ENCODE data around the gene TMEM248. TPM values are rescaled to one million over a fixed set of nuclear protein-coding genes. Genes with fewer than 3 reads are reported as not detected.

TMEM248 gene
- total and polyA plus RNA-seq, 12 donors: 16.6 to 161 (median 108) TPM

DNA sequence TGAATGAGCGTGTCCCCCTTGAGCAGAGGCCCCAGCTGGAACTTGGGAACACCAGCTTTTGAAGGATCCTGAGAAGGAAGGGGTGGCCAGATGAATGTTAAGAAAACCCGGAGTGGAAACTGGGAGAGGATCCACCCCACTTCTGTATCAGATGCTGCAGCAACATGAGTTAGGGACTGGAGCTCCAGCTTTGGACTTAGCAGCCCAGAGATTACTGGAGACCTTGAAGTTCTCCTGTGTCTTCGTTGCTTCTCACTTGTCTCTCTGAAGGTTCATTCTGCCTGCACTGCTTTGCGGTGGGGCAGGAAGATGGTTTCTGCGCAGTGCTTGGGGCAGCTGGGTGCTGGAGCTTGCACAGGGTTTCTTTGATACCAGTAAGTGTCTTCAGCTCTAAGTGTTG lies 9.3 kb downstream of the TMEM248 start:
- no peaks in the 10 kb centered on the region for H3K9me3 ChIP-seq (replicated peaks in 1 of 3)
- H3K36me3 ChIP-seq (replicated peaks in 1 of 2): no peaks in the 10 kb centered on the region
- WGBS, 4 donors: 68 to 74% (median 72%) methylated on average over 3 to 5 of the region's 5 CpGs
- H3K27me3 ChIP-seq: no peaks in the 10 kb centered on the region
- DNase-seq: peak in 1 of 7 donors; percentile 20
- intact Hi-C loops (cut with DNase I): no loop called here
- TF ChIP-seq, protein P1, sequence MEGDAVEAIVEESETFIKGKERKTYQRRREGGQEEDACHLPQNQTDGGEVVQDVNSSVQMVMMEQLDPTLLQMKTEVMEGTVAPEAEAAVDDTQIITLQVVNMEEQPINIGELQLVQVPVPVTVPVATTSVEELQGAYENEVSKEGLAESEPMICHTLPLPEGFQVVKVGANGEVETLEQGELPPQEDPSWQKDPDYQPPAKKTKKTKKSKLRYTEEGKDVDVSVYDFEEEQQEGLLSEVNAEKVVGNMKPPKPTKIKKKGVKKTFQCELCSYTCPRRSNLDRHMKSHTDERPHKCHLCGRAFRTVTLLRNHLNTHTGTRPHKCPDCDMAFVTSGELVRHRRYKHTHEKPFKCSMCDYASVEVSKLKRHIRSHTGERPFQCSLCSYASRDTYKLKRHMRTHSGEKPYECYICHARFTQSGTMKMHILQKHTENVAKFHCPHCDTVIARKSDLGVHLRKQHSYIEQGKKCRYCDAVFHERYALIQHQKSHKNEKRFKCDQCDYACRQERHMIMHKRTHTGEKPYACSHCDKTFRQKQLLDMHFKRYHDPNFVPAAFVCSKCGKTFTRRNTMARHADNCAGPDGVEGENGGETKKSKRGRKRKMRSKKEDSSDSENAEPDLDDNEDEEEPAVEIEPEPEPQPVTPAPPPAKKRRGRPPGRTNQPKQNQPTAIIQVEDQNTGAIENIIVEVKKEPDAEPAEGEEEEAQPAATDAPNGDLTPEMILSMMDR (IDR thresholded peaks at IDR 0.05): no peak
- TF ChIP-seq POLR2A (IDR thresholded peaks at IDR 0.05): no peak
- H3K4me1 ChIP-seq (replicated peaks in 1 of 2): peaks cover 25 to 54% of the 10 kb centered on the region in 2 donors
- H3K27ac ChIP-seq: no peak overlapping the region
- H3K4me3 ChIP-seq: no peak overlapping the region

DNA sequence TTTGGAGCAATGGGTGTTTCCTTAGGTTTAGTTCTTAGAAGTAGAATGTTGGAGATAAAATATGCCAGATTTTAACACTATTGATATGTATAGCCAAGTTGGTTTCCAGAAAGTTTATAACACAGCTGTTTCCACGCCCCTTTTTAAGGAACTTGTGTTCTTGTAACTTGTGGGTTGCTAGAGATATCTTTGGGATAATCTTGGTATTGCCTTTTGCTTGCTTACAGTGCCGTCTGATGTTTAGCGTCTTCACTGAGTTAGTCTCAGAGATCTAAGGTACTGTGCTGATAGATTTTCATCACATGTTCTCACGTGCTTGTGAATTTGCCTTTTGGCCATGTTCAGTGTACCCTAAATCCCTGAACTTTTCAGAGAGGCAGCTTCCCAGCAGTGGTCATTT lies 12.4 kb downstream of the TMEM248 start:
- Histone ChIP-seq H3K4me1 (replicated peaks in 1 of 2) (peaks cover 9 to 28% of the 10 kb centered on the region in 2 donors), H3K9me3 (replicated peaks in 1 of 3) (no peaks in the 10 kb centered on the region), H3K27ac (no peak overlapping the region), H3K4me3 (no peak overlapping the region), H3K27me3 (no peaks in the 10 kb centered on the region), H3K36me3 (replicated peaks in 1 of 2) (no peaks in the 10 kb centered on the region)
- TF ChIP-seq POLR2A (IDR thresholded peaks at IDR 0.05): no peak
- TF ChIP-seq, protein P1 (IDR thresholded peaks at IDR 0.05): no peak
- DNase-seq: no peak
- intact Hi-C loops (cut with DNase I): no loop called here
- 65 to 85% (median 76%) methylated on average over 4 of the region's 4 CpGs for WGBS, 4 donors

DNA sequence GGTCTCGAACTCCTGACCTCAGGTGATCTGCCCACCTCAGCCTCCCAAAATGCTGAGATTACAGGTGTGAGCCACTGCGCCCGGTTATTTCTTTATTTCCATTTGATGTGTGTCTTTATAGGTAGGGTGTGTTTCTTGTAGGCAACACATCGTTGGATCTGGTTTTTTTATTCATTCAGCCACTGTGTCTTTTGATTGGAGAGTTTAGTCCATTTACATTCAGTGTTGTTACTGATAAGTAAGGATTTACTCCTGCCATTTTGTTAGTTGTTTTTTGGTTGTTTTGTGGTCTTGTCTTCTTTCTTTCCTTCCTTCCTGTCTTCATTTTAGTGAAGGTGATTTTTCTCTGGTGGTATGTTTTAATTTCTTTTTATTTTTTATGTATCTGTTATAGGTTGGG lies 16.9 kb downstream of the TMEM248 start:
- intact Hi-C loops (cut with DNase I): no loop called here
- DNase-seq: no peak
- Histone ChIP-seq H3K4me1 (replicated peaks in 1 of 2) (peaks cover 0 to 15% of the 10 kb centered on the region in 2 donors), H3K9me3 (replicated peaks in 1 of 3) (no peaks in the 10 kb centered on the region), H3K27ac (no peak overlapping the region), H3K36me3 (replicated peaks in 1 of 2) (peaks cover 0 to 14% of the 10 kb centered on the region in 2 donors), H3K27me3 (no peaks in the 10 kb centered on the region), H3K4me3 (no peak overlapping the region)
- TF ChIP-seq, protein P1 (IDR thresholded peaks at IDR 0.05): no peak
- TF ChIP-seq POLR2A (IDR thresholded peaks at IDR 0.05): no peak
- WGBS, 4 donors: 90 to 98% (median 97%) methylated on average over 4 of the region's 4 CpGs

DNA sequence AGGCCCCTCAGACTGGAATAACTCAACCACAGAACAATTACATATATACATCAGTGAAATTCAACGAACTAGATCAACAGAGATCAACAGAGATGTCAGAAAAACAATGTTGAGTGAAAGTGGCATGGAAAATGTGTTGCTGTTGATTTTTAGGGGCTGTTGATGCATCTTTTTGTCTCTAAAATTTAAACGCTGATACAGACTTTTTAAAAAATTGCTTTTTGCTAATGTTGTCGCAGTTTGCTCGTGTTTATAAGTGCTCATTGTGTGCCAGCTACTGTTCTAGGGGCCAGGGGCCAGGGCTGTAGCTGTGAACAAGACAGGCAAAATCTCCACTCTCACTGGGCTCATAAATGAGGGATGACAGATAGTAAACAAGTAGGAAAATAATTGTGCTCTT lies 18.3 kb downstream of the TMEM248 start:
- DNase-seq: no peak
- H3K4me1 ChIP-seq (replicated peaks in 1 of 2): peaks cover 0 to 6% of the 10 kb centered on the region in 2 donors
- no peak for TF ChIP-seq POLR2A (IDR thresholded peaks at IDR 0.05)
- TF ChIP-seq, protein P1 (IDR thresholded peaks at IDR 0.05): no peak
- 88 to 93% (median 92%) methylated on average over 4 of the region's 4 CpGs for WGBS, 4 donors
- H3K36me3 ChIP-seq (replicated peaks in 1 of 2): peaks cover 0 to 26% of the 10 kb centered on the region in 2 donors
- no peaks in the 10 kb centered on the region for H3K9me3 ChIP-seq (replicated peaks in 1 of 3)
- no peak overlapping the region for H3K4me3 ChIP-seq
- H3K27ac ChIP-seq: no peak overlapping the region
- intact Hi-C loops (cut with DNase I): no loop called here
- H3K27me3 ChIP-seq: no peaks in the 10 kb centered on the region

Measured in adrenal gland (tissue), 12 donors.